HAP-1 (cell line): ENCODE data around the gene PCBD2.
A peak's percentile ranks its signal among the peaks of the same experiment; 100 is the strongest.
"Not testable (repeated sequence)": the region's sequence is repeated elsewhere in the genome, so short reads cannot be mapped to it uniquely, and the experiment has no call there.

Experiments used
- DNase-seq, 2 experiments: peaks; one replicate each; pipeline ENCODE4 v3.0.0-alpha.2; 2016 to 2020; ENCODE audit warnings: low spot score in 2 of 2
- H3K27me3 ChIP-seq: fragments of 250-450 bp; sonication (Bioruptor Pico); 2 replicates; pipeline ENCODE4 v1.5.1; 2020; ENCODE audit warnings: low read depth, mild to moderate bottlenecking, moderate library complexity
- H3K36me3 ChIP-seq: fragments of 250-450 bp; sonication (Bioruptor Pico); replicated peaks from 2 replicates; pipeline ENCODE4 v1.5.1; 2020; ENCODE audit warnings: mild to moderate bottlenecking
- H3K4me1 ChIP-seq: fragments of 250-450 bp; sonication (Bioruptor Pico); 2 replicates; pipeline ENCODE4 v1.5.1; 2020; ENCODE audit warnings: mild to moderate bottlenecking
- H3K4me3 ChIP-seq: fragments of 250-450 bp; sonication (Bioruptor Pico); 2 replicates; pipeline ENCODE4 v1.5.1; 2020; ENCODE audit warnings: mild to moderate bottlenecking, moderate library complexity
- H3K9me3 ChIP-seq: fragments of 250-450 bp; sonication (Bioruptor Pico); 2 replicates; pipeline ENCODE4 v1.5.1; 2020; ENCODE audit warnings: mild to moderate bottlenecking, moderate library complexity
- in situ Hi-C: fragments of 300-500 bp; cut with MboI; formaldehyde crosslinking; loops from 3 replicates; pipeline ENCODE4 v1.14.3; 2020; ENCODE audit warnings: low sequenced_read_pairs, inconsistent platforms, mixed read lengths

PCBD2 gene

GRCh38 chr5:134889335-134889734 is 15.6 kb upstream of the PCBD2 start:
- in situ Hi-C loops, result no loop called here
- H3K4me3 ChIP-seq, result no peak overlapping the region
- H3K36me3 ChIP-seq, result peaks cover 7% of the 10 kb centered on the region; the same call in 1 of the 2 replicates
- no peaks in the 10 kb centered on the region for H3K4me1 ChIP-seq
- no peak for DNase-seq
- no peaks in the 10 kb centered on the region; the same call in 1 of the 2 replicates for H3K27me3 ChIP-seq
- H3K9me3 ChIP-seq, result no peaks in the 10 kb centered on the region

- DNase-seq, result no peak
- in situ Hi-C loops, result no loop called here
These were observed 13.5 kb upstream of the PCBD2 start for GRCh38 chr5:134891473-134891872.

DNA sequence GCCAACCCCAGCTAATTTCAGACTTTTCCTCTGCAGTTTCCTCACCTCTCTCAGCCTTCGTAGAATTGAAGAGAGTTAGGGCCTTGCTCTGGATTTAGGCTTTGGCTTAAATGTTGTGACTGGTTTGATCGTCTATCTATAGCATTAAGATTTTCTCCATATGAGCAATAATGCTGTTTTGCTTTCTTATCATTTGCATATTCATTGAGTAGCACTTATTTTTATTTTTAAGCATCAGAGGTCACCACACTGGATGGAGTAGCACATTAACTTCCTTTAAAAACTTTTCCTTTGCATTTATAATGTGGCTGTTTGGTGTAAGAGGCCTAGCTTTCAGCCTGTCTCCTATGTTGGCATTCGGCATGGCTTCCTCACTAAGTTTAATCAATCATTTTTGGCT is 12.6 kb upstream of the PCBD2 start:
- Histone ChIP-seq H3K9me3 (no peaks in the 10 kb centered on the region), H3K27me3 (no peaks in the 10 kb centered on the region), H3K36me3 (peaks cover 11% of the 10 kb centered on the region; the same call in 1 of the 2 replicates), H3K4me1 (no peaks in the 10 kb centered on the region), H3K4me3 (no peak overlapping the region)
- in situ Hi-C loops, result no loop called here
- DNase-seq, result no peak

More at GRCh38 chr5:134891473-134891872, 13.5 kb upstream of the PCBD2 start:
- Histone ChIP-seq H3K9me3 (no peaks in the 10 kb centered on the region), H3K4me3 (no peak overlapping the region), H3K4me1 (no peaks in the 10 kb centered on the region), H3K36me3 (peaks cover 11% of the 10 kb centered on the region; the same call in 1 of the 2 replicates), H3K27me3 (no peaks in the 10 kb centered on the region)

GRCh38 chr5:134892926-134893325 is 12.0 kb upstream of the PCBD2 start:
- no peaks in the 10 kb centered on the region for H3K9me3 ChIP-seq
- no peak for DNase-seq
- no peak overlapping the region for H3K4me3 ChIP-seq
- H3K36me3 ChIP-seq, result peaks cover 11% of the 10 kb centered on the region; the same call in 1 of the 2 replicates
- in situ Hi-C loops, result no loop called here
- no peaks in the 10 kb centered on the region for H3K4me1 ChIP-seq
- H3K27me3 ChIP-seq, result no peaks in the 10 kb centered on the region

DNA sequence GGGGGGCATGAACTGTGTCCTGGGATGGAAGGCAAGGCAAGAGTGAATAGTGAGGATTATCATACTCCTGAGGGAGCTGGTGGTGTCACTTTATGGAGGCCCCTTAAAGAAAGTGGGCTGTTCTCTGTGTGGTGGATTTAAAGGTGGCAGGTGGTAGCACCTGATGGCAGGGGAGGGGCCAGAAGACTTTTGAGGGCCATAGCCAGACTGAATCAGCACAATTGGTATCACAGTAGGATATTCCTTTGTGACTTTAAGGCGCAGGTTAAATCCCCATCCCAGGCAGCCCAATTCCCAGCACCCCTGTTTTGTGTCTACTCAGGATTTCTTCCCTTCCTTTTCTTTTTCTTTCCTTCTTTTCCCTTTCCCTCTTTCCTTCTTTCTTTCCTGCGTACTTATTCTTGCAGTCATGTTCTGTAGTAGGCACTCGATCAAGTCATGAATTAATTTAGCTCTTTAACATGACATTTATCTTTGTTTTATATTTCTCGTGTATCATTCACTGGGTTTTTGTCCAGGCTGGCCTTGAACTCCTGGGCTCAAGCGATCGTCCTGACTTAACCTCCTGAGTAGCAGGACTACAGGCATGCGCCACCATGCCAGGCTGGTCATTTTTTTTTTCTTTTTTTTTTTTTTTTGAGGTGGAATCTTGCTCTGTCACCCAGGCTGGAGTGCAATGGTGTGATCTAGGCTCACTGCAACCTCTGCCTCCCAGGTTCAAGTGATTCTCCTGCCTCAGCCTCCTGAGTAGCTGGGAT is 11.0 kb upstream of the PCBD2 start:
- Histone ChIP-seq H3K4me3 (no peak overlapping the region), H3K4me1 (no peaks in the 10 kb centered on the region), H3K27me3 (no peaks in the 10 kb centered on the region), H3K36me3 (peaks cover 8% of the 10 kb centered on the region; the same call in 1 of the 2 replicates), H3K9me3 (no peaks in the 10 kb centered on the region)
- DNase-seq, result no peak
- in situ Hi-C loops, result no loop called here

DNA sequence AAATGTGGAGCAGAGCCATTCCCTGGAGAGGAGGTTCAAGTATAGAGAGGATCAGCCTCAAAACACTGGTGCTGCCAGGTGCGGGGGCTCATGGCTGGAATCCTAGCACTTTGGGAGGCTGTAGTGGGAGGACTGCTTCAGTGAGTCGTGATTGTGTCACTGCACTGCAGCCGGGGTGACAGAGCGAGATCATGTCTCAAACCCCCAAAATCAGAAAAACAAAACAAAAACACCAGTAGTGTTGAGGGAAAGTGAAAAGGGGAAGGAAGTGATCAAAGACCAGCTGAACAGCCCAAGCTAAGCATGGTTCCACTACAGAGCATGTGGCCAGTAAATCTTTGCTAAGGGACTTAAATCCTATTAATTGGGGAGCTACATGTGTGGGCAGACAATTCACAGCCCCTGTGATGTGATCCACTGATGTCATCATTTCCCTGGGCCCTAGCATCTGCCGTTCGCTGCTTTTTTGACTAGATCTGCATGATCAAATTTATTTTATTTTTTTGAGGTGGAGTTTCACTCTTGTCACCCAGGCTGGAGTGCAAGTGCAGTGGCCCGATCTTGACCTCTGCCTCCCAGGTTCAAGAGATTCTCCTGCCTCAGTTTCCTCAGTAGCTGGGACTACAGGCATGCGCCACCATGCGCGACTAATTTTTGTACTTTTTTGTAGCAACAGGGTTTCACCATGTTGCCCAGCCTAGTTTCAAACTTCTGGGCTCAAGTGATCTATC is 2.7 kb upstream of the PCBD2 start:
- Histone ChIP-seq H3K9me3 (no peaks in the 10 kb centered on the region), H3K4me1 (no peaks in the 10 kb centered on the region), H3K4me3 (no peak overlapping the region), H3K36me3 (no peaks in the 10 kb centered on the region; the same call in 1 of the 2 replicates), H3K27me3 (no peaks in the 10 kb centered on the region)
- no peak for DNase-seq
- in situ Hi-C loops, result no loop called here

GRCh38 chr5:134905246-134905996 is 490 bp downstream of the PCBD2 start:
- DNase-seq, result peak; percentile 73 to 76
- H3K4me3 ChIP-seq, result peak overlapping the region; percentile 54
- peaks cover 4% of the 10 kb centered on the region for H3K36me3 ChIP-seq
- H3K27me3 ChIP-seq, result no peaks in the 10 kb centered on the region
- no peaks in the 10 kb centered on the region for H3K4me1 ChIP-seq
- in situ Hi-C loops, result no loop called here
- H3K9me3 ChIP-seq, result no peaks in the 10 kb centered on the region

- in situ Hi-C loops, result no loop called here
- no peak overlapping the region for H3K4me3 ChIP-seq
- DNase-seq, result no peak
These were observed 1.9 kb downstream of the PCBD2 start for GRCh38 chr5:134906811-134907210.

GRCh38 chr5:134910752-134911151 is 5.8 kb downstream of the PCBD2 start:
- H3K4me3 ChIP-seq, H3K4me1 ChIP-seq, H3K27me3 ChIP-seq, in situ Hi-C loops, H3K9me3 ChIP-seq, DNase-seq: not testable (repeated sequence)
- H3K36me3 ChIP-seq, result peaks cover 25% of the 10 kb centered on the region

More at GRCh38 chr5:134906811-134907210, 1.9 kb downstream of the PCBD2 start:
- Histone ChIP-seq H3K9me3 (no peaks in the 10 kb centered on the region), H3K27me3 (no peaks in the 10 kb centered on the region), H3K4me1 (no peaks in the 10 kb centered on the region), H3K36me3 (peaks cover 10% of the 10 kb centered on the region)

GRCh38 chr5:134911285-134912206 is 6.6 kb downstream of the PCBD2 start:
- Histone ChIP-seq H3K9me3 (no peaks in the 10 kb centered on the region), H3K4me1 (no peaks in the 10 kb centered on the region), H3K36me3 (peaks cover 25% of the 10 kb centered on the region), H3K27me3 (no peaks in the 10 kb centered on the region), H3K4me3 (no peak overlapping the region)
- in situ Hi-C loops, result no loop called here
- peak; percentile 2 to 19 for DNase-seq

DNA sequence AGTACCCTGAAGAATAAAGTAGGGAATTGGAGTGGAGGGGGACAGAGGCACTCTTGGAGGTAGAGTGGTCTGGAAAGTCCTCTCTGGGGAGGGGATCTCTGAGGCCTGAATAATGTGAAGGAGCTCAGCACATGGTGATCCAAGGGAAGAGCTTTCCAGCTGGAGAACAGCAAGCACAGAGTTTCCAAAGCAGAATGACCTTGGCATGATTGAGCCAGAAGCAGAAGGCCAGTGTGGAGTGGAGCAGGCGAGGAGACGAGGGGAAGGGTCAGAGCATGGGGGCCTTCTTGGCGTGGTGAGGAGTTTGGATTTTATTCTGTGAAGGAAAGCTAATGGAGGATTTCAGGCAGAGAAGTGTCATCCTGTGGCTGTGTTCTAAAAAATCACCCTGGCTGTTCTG is 8.3 kb downstream of the PCBD2 start:
- no peak for DNase-seq
- Histone ChIP-seq H3K4me1 (no peaks in the 10 kb centered on the region), H3K9me3 (no peaks in the 10 kb centered on the region), H3K36me3 (peaks cover 29% of the 10 kb centered on the region), H3K4me3 (no peak overlapping the region), H3K27me3 (no peaks in the 10 kb centered on the region)
- in situ Hi-C loops, result no loop called here

DNA sequence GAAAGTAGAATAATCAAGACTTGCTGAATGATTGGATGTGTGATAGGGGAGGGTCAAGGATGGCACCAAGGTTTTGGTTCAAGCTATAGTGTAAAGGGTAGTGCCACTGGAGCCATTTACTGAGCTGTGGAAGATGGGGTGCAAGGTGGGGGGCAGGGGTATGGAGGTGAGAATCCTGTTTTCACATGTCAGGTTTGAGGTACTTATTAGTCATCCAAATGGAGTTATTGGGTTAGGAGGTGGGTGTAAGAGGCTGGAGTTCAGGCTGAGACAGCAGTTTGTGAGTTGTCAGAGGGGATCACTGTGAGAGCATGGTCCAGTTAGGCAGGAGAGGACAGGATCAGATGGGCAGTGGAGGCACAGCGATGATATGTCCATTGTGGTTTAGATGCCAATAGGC is 8.9 kb downstream of the PCBD2 start:
- no peaks in the 10 kb centered on the region for H3K9me3 ChIP-seq
- peaks cover 29% of the 10 kb centered on the region for H3K36me3 ChIP-seq
- no peaks in the 10 kb centered on the region for H3K27me3 ChIP-seq
- no peak for DNase-seq
- H3K4me1 ChIP-seq, result no peaks in the 10 kb centered on the region
- in situ Hi-C loops, result no loop called here
- no peak overlapping the region for H3K4me3 ChIP-seq
